AG09319 (cell line): ENCODE measurements around the gene TBCE.
"Not testable (repeated sequence)": the region's sequence is repeated elsewhere in the genome, so short reads cannot be mapped to it uniquely, and the experiment has no call there.

Source experiments
- DNase-seq: peaks from one replicate; pipeline ENCODE4 v3.0.0-alpha.2; 2010; ENCODE audit warnings: low read depth; ENCODE audit errors: extremely low read depth
- CTCF ChIP-seq: IDR thresholded peaks from 2 replicates; pipeline ENCODE4 v1.5.1; 2011; ENCODE audit warnings: low read depth, mild to moderate bottlenecking, inconsistent platforms, low read length, moderate library complexity

The TBCE gene

GRCh38 chr1:235351898-235352297, 15.3 kb upstream of the TBCE start:
- no peak for TF ChIP-seq CTCF
- DNase-seq = no peak

- no peak for TF ChIP-seq CTCF
- no peak for DNase-seq
These were observed 9.5 kb upstream of the TBCE start for GRCh38 chr1:235357485-235358373.

- TF ChIP-seq CTCF = no peak
- DNase-seq = no peak
These were observed 8.3 kb upstream of the TBCE start for GRCh38 chr1:235358899-235359298.

- DNase-seq = not testable (repeated sequence)
These were observed 3.0 kb upstream of the TBCE start for GRCh38 chr1:235364189-235364588.

GRCh38 chr1:235366286-235366685, 941 bp upstream of the TBCE start:
- DNase-seq = no peak
- TF ChIP-seq CTCF = no peak

- no peak for TF ChIP-seq CTCF
- DNase-seq = no peak
These were observed 1.2 kb downstream of the TBCE start for GRCh38 chr1:235368428-235368827.

GRCh38 chr1:235369802-235370201, 2.6 kb downstream of the TBCE start:
- no peak for TF ChIP-seq CTCF
- DNase-seq = no peak
